Erythroblast (primary cell): ENCODE data around the gene MST1.

Experiments
- GATA1 ChIP-seq: IDR thresholded peaks from 2 replicates; pipeline ENCODE4 v1.6.1; 2011; ENCODE audit warnings: low read depth, mild to moderate bottlenecking, control low read depth, low read length, moderate library complexity
- POLR2A ChIP-seq: IDR thresholded peaks from 2 replicates; pipeline ENCODE4 v1.6.1; 2011; ENCODE audit warnings: mild to moderate bottlenecking, low read length

- TF ChIP-seq POLR2A = no peak
- TF ChIP-seq GATA1 = no peak
Observed at GRCh38 chr3:49718858-49719213, 29.6 kb upstream of the MST1 start.
